ENCODE measurements around the gene LRRC8E. TPM values are rescaled to one million over a fixed set of nuclear protein-coding genes. Genes with fewer than 3 reads are reported as not detected.

LRRC8E gene
- total RNA-seq, 1 donor from 2014 or later: 6.6 TPM

- Histone ChIP-seq H3K4me3 (no peak overlapping the region), H3K27me3 (ENCODE audit: low read depth) (no peaks in the 10 kb centered on the region), H3K4me1 (peaks cover 14% of the 10 kb centered on the region), H3K36me3 (peaks cover 39% of the 10 kb centered on the region), H3K27ac (no peak overlapping the region), H3K9me3 (no peaks in the 10 kb centered on the region)
- DNase-seq (no peak), ATAC-seq (no peak)
- TF ChIP-seq, protein P1, sequence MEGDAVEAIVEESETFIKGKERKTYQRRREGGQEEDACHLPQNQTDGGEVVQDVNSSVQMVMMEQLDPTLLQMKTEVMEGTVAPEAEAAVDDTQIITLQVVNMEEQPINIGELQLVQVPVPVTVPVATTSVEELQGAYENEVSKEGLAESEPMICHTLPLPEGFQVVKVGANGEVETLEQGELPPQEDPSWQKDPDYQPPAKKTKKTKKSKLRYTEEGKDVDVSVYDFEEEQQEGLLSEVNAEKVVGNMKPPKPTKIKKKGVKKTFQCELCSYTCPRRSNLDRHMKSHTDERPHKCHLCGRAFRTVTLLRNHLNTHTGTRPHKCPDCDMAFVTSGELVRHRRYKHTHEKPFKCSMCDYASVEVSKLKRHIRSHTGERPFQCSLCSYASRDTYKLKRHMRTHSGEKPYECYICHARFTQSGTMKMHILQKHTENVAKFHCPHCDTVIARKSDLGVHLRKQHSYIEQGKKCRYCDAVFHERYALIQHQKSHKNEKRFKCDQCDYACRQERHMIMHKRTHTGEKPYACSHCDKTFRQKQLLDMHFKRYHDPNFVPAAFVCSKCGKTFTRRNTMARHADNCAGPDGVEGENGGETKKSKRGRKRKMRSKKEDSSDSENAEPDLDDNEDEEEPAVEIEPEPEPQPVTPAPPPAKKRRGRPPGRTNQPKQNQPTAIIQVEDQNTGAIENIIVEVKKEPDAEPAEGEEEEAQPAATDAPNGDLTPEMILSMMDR (IDR thresholded peaks at IDR 0.05): no peak
- intact Hi-C loops (cut with DNase I): no loop called here
Measured at GRCh38 chr19:7941895-7942596, 53.7 kb downstream of the LRRC8E start.

DNA sequence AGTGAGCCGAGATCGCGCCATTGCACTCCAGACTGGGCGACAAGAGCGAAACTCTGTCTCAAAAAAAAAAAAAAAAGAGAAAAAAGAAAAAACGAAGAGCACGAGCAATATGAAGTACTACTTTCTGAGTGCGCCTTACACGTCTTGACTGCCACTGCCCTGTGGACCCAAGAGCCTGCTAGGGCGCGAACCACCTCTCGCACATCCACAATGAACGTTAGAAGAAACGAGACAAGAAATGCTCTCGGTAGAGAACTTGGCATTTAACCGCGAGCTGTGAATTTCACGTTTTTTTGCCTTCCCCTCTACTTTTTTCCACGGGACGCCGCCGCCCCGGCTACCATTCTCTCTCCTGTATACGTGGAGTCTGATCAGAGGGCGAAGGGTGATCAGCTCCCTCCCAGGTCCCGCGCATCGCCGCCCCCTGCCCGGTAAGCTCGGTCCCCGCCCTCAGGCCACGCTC is 54.7 kb downstream of the LRRC8E start:
- DNase-seq: no peak
- peaks cover 30% of the 10 kb centered on the region for H3K36me3 ChIP-seq
- H3K9me3 ChIP-seq: no peaks in the 10 kb centered on the region
- ATAC-seq: peak in 1 of 2 donors; percentile 35
- intact Hi-C loops (cut with DNase I): no loop called here
- H3K27me3 ChIP-seq (ENCODE audit: low read depth): no peaks in the 10 kb centered on the region
- TF ChIP-seq, protein P1 (IDR thresholded peaks at IDR 0.05): no peak
- peak overlapping the region; percentile 98 for H3K27ac ChIP-seq
- H3K4me1 ChIP-seq: peaks cover 14% of the 10 kb centered on the region
- H3K4me3 ChIP-seq: peak overlapping the region; percentile 95

DNA sequence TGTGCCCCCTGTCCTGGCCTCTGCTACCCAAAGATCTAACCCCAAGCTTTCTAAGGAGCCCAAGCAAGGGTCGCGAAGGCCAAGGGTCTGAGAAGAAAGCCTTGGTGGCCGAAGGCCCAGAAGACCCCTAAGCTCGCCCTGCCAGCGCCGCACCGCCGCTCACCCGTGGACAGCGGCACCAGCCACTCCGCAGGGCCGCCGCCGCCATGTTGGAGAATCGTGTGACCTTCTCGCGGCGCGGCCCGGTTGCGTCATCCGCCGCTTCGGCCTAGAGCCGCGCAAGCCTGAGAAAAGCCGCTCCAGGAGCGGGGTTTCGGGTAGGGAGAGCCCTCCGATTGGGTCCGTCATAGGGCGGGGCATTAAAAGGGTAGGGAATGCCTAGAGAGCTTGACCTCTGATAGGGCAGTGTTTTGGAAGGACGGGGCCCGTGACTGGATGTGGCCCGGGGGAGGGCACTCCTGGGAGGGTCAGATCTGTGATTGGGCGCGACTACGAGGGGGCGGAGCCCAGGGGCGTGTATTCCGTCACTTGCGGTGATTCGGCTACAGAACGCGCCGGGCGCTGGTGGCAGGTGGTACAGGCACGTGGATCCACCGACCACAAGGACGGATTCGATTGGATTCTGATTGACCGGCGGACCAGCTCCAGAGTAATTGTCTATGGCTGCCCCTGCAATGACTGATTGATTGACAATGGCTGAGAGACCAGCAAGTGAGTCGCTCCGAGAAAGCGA is 55.3 kb downstream of the LRRC8E start, which contains the start of gene TIMM44:
Gene TIMM44, minus strand, starts transcription at position 223 of the 733 bp plus-strand sequence. Its CDS starts 15 bp downstream, at position 208.
- H3K4me3 ChIP-seq: peak within 1 kb of the TSS; percentile 95
- peak; percentile 99 for DNase-seq
- peaks cover 14% of the 10 kb centered on the region for H3K4me1 ChIP-seq
- peak within 1 kb of the TSS; percentile 98 for H3K27ac ChIP-seq
- no peaks in the 10 kb centered on the region for H3K27me3 ChIP-seq (ENCODE audit: low read depth)
- peak; percentile 99 for ATAC-seq
- H3K9me3 ChIP-seq: no peaks in the 10 kb centered on the region
- TF ChIP-seq, protein P1 (IDR thresholded peaks at IDR 0.05): no peak
- peaks cover 24% of the 10 kb centered on the region for H3K36me3 ChIP-seq
- intact Hi-C loops (cut with DNase I): no loop called here

GRCh38 chr19:7944177-7944761 is 56.0 kb downstream of the LRRC8E start:
- Histone ChIP-seq H3K4me3 (peak overlapping the region; percentile 95), H3K27ac (peak overlapping the region; percentile 98), H3K9me3 (no peaks in the 10 kb centered on the region), H3K4me1 (peaks cover 14% of the 10 kb centered on the region), H3K27me3 (ENCODE audit: low read depth) (no peaks in the 10 kb centered on the region), H3K36me3 (peaks cover 17% of the 10 kb centered on the region)
- DNase-seq (peak; percentile 87), ATAC-seq (peak; percentile 75 to 83)
- TF ChIP-seq, protein P1 (IDR thresholded peaks at IDR 0.05): peak; percentile 83
- intact Hi-C loops (cut with DNase I): no loop called here

- Histone ChIP-seq H3K36me3 (no peaks in the 10 kb centered on the region), H3K4me3 (no peak overlapping the region), H3K27ac (no peak overlapping the region), H3K27me3 (ENCODE audit: low read depth) (no peaks in the 10 kb centered on the region), H3K4me1 (peaks cover 12% of the 10 kb centered on the region), H3K9me3 (no peaks in the 10 kb centered on the region)
- no peak for DNase-seq
- no peak for ATAC-seq
- TF ChIP-seq, protein P1 (IDR thresholded peaks at IDR 0.05): no peak
- intact Hi-C loops (cut with DNase I): no loop called here
Measured at GRCh38 chr19:7947939-7948338, 59.6 kb downstream of the LRRC8E start.
